HG03280 (cell line): ENCODE measurements around the gene ARV1.

Source experiments
- ATAC-seq: cut with Tn5 transposase; IDR thresholded peaks from one replicate; pipeline ENCODE4 v1.9.1; 2021; ENCODE audit warnings: mild to moderate bottlenecking, moderate library complexity; ENCODE audit not compliant: unreplicated experiment

ARV1 gene

DNA sequence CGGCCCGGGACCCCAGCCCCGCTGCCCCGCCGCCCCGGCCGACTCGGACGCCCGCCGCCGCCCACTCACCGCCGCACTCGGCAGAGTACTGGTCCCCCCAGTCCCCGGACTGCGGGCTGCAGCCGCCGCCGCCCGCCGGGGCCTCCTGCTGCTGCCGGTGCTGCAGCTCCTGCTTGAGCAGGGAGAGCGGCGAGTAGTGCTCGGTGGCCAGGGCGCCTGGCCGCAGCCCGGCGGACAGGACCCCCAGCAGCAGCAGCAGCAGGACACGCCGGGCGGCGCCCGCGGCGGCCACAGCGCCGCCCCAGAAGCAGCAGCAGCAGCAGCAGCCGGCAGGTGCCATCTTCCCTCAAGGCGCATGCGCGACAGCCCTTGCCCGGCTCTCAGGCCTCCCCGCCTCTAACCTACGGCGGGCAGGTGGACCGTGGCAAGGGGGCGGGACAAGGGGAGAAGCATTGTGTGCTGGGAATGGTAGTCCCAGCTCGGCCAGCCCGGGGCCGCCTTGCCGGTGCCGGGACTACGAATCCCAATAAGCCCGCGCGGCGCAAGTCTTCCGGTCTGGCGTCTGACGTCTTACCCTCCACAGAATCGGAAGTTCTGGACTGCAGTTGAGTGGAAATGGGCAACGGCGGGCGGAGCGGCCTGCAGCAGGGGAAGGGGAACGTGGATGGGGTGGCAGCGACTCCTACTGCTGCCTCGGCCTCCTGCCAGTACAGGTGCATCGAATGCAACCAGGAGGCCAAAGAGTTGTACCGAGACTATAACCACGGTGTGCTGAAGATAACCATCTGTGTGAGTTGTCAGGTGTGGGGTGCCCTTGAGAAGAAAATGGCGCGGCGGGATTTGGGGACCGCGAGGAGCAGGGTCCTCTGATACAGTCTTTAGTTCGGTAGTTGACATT lies at the start of gene ARV1, which contains the start of gene TTC13:
TSS of gene ARV1 (plus strand) at position 604 of the 898 bp plus-strand sequence. CDS start at position 616, 12 bp downstream.
TSS of gene TTC13 (minus strand) at position 371 of the 898 bp plus-strand sequence. CDS start at position 340, 31 bp downstream.
- ATAC-seq, result peak; percentile 95

DNA sequence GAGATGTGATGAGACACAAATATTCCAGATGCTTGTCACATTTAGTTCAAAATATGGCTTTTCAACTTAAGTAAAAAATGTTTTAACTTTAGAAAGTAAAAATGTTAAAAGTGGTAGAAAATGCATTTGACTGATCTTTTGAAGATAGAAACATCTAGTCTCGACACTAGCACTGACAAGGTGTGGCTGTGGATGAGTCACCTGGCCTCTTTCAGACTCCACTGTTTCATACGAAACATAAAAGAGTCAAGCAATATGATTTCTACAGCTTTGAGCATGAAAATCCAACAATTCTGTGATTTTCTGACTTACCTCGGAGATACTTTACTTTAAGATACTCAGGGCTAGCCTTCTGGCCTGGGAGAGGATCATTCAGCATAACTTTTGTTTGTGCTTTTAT lies 47.9 kb upstream of the ARV1 start:
- no peak for ATAC-seq

DNA sequence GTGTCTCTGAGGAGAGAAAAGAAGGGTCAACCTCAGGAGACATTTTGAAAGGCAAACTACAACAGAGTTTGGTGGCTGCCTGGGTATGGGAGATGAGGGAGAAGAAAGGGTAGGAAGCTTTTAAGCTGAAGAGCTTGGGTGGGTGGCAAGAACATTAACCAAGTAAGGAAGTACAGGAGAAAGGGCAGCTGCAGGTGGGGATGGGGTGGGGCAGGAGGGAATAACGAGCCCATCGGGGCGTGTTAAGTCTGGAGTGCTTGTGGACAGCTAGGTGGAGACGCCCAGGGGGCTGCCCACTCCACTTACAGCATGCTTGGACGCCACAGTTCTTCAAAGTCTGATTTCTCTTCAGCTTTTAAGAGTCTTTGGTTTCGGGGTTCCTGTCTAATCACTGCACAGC lies 43.0 kb upstream of the ARV1 start:
- no peak for ATAC-seq

DNA sequence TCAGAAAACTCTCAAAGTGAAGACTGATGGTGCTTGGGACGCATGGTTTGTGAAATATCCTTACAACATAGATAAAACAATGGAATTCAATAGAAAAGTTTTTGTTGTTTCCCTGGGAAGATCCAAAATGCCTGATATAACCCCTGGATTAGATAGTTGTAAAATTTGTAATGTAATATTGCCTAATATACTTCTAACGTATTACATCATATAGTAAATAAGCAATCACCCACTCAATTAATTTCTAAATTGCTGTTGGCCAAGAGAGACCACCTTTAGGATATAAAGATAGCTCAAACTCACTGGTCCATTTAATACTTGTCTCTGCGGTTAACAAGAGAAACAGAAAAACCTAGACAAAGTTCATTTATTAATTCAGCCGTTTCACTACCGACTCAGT lies 42.4 kb upstream of the ARV1 start:
- ATAC-seq, result no peak

DNA sequence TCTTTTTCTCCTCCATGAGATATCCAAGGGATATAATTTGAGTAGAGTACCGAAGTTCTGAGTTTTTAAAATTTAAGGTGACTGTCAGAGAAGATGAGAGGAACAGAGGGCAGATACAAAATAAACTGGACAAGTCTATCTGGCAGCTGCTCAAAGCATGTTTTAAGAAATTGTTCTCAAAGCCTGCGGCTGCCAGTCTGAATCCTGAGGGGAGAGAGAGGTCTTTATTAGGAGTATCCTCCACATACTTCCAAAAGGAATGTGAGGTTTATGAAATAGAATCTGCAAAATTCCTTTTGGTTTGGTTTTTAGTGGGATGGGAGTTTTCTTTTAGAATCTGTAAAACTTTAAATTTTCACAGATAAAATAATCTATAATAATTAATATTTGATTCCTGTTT lies 41.5 kb upstream of the ARV1 start:
- ATAC-seq, result no peak

DNA sequence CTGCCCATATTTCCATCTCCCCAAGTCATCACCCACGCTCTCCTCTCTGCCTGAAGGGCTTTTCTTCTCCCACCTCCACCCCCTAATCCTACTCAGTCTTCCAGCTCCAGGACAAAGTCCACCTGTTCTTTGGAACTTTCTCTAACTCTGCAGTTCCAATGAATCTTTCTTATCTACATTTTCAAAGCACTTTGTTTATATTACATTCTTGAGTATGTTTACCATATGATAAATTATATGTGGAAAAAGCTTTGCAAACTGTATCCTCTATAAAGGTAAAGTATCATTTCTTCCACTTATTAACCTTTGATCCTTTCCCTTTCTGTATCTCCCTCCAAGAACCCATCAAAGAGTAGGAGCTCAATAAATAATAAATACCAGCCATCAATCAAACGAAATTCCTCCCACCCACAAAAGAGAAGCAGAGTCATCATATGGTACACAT lies 39.9 kb upstream of the ARV1 start:
- no peak for ATAC-seq

DNA sequence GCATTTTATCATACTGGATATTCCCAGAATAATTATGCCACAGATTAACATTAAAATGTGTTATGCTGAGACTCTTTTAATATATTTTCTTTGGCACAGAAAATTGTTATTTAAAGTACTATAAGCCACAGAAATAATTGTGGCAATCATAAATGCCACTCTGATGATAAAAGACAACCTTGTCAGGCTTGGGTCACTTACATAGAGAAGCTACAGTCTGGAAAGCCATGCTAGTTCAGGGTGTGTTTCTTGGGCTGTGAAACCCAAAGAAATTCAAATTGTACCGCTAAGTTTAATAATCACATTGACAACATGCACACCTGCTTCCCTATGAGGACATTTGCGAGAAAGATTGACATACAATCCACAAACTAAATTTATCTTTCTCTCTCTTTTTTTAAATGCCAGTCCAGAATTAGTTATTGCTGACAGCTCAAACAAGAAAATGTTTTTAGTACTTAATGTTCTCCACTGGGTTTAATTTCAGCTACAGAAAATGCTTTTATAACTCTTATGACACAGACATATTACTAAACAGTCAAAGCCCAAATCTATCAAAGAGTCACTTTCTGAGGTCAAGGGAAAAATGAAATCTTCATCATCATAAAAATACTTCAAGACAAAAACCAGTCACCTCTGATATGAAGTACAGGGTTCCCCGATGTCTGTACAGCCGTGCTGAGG lies 38.9 kb upstream of the ARV1 start:
- no peak for ATAC-seq

DNA sequence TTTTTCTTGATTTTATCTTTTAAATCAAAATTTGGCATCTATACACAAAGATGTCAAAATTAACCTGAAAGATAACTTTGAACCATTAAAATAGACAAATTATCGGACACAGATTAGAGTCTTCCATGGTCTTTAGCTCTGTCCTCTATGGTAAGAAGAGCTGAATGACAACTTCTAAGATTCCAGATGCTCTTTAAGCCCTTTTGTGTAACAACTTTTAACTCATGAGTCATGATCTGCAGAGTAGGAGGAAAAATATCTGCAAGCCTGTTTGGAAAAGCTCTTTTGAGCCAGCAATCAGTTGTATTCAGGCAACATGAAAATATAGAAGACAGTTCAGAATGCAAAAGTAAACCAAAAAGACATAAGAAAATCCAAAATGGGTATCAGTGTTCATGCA lies 38.0 kb upstream of the ARV1 start:
- ATAC-seq, result no peak

DNA sequence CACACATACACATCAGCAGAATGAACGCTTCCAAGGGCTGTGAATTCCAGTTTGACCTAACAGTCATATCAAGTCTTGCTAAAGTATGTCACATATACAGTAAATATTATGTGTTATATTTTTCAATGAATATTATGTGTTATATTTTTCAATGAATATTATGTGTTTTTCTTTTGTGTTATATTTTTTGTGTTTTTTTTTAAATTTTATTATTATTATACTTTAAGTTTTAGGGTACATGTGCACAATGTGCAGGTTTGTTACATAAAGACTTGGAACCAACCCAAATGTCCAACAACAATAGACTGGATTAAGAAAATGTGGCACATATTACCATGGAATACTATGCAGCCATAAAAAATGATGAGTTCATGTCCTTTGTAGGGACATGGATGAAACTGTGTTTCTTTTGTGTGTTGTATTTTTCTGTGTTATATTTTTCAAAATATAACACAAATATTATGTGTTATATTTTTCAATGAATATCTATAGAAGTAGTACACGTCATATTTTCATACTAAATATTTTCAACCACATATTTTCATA lies 35.8 kb upstream of the ARV1 start:
- ATAC-seq, result no peak

DNA sequence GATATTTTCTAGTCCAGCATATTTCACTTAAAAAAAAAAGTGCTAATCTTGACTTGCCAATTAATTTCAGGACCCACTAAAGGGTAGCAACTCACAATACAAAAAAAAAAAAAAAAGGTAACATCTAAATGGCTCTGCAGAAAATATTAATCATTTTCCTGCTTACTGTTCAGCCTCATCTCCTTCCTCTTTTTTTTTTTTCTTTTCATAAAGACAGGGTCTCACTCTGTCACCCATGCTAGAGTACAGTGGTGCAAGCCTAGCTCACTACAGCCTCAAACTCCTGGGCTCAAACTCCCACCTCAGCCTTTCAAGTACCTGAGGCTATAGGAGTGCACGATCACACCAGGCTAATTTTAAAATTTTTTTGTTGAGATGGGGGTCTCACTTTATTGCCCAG lies 30.6 kb upstream of the ARV1 start:
- no peak for ATAC-seq

DNA sequence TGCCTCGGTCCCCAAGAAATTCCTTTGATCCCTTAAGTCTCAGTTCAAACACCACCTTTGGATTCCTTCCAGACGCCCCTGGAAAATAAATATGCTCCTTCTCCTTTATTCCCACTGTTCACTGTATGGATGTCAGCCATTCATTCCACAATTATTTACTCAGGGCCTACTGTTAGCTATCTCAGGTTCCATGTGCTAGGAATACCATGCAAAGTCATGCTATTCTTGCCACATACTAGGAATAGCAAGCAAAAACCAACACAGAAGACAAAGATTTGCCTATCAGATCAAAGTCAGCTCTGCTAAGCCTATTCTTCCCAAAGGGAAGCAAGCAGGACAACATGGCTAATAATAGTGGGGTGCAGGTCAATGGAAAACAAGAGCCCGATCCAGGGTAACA lies 30.0 kb upstream of the ARV1 start:
- no peak for ATAC-seq

DNA sequence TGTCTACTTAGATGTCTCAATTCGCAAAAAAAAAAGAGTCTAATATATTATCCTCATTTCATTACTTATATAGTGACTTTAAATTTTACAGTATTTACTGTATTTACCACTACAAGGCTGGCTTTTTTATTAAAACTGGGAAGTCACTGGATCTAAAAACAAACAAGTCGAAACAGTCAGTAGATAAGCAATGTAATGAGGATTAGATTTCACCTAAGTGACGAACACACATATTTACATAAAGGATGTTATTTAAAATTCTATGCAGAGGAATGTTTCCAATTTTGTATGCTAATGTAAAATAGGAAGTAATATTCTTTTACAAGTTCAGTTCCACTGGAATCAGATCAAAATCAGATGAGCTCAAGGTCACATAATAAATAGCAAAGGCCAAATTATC lies 28.5 kb upstream of the ARV1 start:
- ATAC-seq, result no peak

DNA sequence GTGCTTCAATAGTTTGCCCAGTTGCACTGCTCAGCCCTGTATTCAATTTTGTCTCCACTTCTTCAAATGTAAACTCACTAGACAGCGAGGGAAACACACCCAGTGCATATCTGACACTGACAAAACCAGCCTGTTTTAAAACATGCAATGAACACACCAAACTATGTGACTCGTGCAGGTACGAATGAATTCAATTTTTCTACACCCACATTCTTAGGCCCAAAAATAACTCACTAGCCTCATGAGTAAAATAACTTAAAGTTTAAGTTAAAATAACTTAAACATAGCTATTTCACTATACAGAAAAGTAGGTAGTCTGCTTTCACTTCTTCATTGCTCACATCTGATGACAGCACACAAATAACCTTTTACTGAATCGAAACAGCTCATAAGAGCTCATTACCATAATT lies 21.3 kb upstream of the ARV1 start:
- ATAC-seq, result peak; percentile 85

DNA sequence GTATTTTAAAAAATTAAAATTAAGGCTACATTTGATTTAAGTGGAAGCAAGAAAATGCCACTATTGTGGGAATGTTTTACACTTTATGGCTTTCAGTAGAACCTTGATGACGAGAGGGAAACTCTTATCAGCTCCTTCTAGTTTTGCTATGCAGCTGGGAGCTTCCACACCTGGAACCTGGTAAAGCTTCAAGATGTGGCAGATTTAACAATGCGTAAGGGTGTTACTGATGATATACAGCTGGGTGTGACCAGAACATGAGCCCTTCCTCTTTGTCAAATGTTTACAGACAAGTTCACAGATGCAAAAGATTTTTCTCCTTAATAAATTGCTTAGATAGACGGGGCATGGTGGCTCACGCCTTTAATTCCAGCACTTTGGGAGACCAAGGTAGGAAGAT lies 20.5 kb upstream of the ARV1 start:
- ATAC-seq, result no peak

DNA sequence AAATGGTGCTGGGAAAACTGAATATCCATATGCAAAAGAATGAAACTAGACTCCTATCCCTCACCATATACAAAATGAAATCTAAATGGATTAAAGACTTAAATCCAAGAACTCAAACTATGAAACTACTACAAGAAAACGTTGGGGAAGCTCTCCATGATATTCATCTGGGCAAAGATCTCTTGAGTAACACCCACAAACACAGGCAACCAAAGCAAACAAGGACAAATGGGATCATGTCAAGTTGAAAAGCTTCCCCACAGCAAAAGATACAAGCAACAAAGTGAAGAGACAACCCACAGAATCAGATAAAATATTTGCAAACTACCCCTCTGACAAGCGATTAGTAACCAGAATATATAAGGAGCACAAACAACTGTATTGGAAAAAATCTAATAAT lies 14.0 kb upstream of the ARV1 start:
- no peak for ATAC-seq

DNA sequence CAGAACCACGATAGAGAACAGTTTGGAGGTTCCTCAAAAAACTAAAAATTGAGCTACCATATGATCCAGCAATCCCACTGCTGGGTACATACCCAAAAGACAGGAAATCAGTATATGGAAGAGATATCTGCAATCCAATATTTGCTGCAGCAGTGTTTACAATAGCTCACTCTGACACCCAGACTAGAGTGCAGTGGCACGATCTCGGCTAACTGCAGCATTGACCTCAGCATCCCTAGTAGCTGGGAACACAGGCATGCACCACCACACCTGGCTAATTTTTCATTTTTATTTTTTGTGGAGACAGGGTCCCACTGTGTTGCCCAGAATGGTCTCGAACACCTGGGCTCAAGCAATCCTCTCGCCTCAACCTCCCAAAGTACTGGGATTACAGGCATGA lies 13.4 kb upstream of the ARV1 start:
- ATAC-seq, result no peak

DNA sequence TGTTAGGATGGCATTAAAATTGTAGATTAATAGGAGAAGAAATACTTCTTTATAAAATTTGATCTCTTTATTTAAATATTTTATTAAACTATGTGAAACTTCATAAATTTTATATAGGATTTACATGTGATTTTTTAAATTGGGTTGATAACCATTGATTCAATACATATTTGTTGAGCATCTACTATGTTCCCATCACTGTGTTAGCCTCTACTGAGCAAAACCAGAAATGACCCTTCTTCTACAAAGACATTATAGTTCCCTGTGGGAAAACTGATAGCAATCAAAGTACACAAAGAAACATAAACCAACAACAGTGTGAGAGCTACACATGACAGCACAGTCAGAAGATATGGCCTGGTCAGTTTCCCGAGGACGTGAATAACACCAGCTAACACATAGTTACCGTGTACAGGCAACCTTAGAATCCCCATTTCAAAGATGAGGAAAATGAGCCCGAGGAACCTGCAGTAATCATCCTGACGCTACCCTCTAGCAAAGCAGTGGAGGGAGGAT lies 12.5 kb upstream of the ARV1 start:
- no peak for ATAC-seq

DNA sequence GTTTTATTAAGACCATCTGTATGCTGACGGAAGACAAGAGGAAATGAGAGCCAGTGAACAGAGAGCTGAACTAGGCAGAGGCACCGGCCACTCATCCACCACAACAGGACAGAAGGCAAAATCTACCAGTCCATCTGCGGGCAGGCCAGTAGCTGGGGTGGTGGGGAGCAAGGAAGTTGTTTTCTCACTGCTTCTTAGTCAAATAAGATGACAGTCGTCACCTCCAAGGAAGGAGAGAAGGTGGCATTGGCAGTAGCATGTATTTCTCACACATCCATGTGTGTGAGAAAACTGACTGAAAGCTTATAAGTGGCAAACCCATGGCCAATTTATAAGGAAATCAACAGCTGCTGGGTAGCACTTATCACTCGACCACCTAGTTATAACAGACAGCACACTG lies 8.5 kb upstream of the ARV1 start:
- ATAC-seq, result no peak

DNA sequence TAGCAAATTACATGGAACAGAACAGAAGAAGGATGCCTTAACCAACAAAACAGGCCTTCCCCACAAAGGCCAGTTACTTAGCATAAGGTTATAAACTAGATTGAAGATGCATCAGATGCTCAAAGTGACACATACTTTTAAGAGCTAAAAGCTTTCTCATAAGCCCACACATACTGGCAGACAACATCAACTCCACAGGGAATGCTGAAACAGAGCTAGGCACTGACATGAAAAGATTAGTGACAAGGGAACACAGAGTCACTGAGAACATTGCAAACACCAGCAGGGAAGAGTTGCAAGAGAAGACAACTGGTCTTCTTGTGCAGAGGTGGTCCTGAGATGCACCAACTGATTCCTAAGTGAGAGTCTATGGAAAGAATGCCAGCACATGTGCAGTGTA lies 7.1 kb upstream of the ARV1 start:
- no peak for ATAC-seq

DNA sequence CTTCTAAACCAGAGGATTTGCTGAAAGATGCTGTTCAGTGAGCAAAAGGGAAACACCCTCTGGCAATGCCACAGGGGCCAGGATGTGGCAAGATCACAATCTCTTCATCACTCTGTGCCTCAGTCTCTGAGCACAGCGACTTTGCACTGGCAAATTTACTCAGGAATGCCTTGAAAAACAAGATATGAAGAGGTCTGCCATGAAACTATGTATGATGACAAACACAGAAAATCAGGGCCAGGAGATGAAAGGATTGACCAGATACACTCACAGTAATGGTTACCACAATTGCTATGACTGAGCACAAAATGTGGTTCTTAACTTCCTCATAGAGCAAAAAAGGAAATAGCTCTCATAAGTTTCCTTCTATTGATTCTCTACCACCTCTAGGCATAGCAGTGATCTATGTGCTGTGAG lies 6.0 kb upstream of the ARV1 start:
- ATAC-seq, result peak; percentile 77

DNA sequence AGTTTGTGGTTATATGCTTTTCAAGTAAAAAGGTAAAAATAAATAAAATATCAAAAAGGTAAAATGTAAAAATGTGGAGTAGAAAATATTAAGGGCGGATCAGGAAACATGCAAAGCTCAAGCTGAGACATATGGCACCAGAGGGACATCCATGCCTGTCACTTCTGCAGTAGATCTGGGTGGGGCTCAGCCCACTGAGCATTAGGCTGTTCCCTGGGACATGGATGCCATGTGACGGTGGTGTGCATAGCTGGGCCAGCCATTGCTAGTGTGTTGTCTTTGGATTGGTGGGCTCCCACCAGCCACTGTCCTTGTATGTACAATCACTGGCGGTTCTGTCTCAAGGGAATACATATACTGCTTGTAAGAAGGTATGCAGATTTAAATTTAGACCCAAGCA lies 3.3 kb upstream of the ARV1 start:
- ATAC-seq, result no peak

DNA sequence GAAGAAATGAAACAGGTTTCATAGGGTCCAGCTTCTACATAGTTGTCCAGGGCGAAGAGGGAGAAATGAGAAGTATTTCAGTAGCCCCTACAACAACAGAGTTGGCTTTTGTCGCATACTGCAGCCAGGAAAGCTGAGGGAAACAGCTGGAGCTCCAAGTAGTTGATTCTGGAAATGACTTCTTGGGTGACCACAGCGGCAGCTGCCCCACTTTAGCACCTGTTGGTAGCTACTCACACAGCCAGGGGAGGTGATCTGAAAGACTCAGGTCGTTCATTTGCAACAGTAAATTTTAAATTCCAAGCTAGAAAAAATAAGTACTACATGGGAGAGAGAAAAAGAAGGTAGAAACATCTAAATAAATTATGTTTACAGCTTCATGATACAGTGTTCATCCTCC lies 2.5 kb upstream of the ARV1 start:
- no peak for ATAC-seq
